Measurements from ENCODE around the gene CAMSAP1. TPM values are rescaled to one million over a fixed set of nuclear protein-coding genes. Genes with fewer than 3 reads are reported as not detected.

The CAMSAP1 gene
- total RNA-seq, 2 experiments from 2014 or later = 19.9 to 21.8 TPM

DNA sequence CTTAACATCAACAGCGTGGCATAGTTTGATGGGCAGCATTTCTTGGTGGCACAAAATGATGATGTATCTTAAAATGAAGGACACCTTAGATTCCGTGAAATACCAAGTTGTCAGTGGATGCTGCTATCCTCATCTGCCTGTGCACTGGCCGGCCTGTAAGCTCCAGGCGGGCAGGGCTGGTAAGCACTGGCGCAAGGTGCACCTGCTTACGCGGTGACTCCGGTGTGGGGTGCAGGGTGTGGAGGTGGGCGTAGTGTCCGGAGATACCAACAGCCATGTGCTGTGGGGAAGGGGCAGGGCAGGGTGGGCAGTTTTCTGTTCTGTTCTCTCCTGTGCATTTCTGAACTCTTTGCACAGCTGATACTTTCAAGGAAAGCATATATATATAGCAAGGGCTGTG, 103.9 kb downstream of the CAMSAP1 start:
- no peaks in the 10 kb centered on the region for H3K36me3 Mint-ChIP-seq
- no peak overlapping the region for H3K4me3 Mint-ChIP-seq
- H3K4me1 Mint-ChIP-seq = peaks cover 4% of the 10 kb centered on the region
- no peak for DNase-seq
- no peaks in the 10 kb centered on the region for H3K9me3 Mint-ChIP-seq
- H3K27ac Mint-ChIP-seq = peak overlapping the region; percentile 15
- H3K27me3 Mint-ChIP-seq = no peaks in the 10 kb centered on the region

DNA sequence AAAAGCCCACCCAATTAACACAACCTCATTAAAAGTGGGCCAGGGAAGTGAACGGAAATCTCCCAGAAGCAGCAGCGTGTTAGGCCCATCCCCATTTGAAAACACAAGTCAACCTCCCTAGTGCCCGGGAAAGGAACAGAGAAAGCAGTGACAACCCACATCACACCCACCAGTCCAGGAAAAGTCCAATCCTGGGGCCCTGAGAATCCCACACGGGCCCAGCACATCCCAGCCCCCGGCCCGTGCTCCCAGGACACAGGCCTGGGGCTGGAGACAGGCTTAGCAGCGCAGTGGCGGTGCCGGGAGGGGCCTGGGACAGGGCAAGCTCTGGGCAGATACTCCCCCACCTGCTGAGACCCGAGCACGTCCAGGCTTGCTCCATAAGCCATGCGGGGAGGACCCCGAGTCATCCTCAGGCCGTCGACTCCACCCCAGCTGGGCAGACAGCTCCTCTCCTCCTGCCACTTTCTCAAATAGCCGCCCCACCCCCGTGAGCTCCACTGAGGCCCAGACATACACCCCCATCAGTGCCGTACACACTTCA, 104.4 kb downstream of the CAMSAP1 start:
- Mint-ChIP-seq H3K4me1 (peaks cover 4% of the 10 kb centered on the region), H3K27me3 (no peaks in the 10 kb centered on the region), H3K27ac (peak overlapping the region; percentile 15), H3K9me3 (no peaks in the 10 kb centered on the region), H3K4me3 (no peak overlapping the region), H3K36me3 (no peaks in the 10 kb centered on the region)
- DNase-seq = no peak

DNA sequence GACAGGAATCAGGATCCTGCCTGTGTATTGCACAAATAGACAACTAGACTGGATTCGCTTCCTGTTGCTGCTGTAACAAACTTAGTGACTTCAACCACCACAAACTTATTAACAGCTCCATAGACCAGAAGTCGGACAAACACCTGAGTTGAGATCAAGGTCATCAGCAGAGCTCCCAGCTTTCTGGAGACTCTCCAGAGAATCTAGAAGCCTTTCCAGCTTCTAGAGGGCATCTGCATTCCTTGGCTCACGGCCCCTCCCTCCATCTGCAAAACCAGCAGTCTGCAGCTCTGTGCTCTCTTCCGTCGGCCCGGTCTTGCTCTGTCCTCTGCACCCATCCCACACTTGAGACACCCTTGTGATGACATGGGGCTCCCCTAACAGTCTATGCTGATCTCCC, 106.3 kb downstream of the CAMSAP1 start:
- H3K4me1 Mint-ChIP-seq = peaks cover 3% of the 10 kb centered on the region
- H3K4me3 Mint-ChIP-seq = no peak overlapping the region
- no peaks in the 10 kb centered on the region for H3K27me3 Mint-ChIP-seq
- no peaks in the 10 kb centered on the region for H3K36me3 Mint-ChIP-seq
- H3K9me3 Mint-ChIP-seq = no peaks in the 10 kb centered on the region
- no peak overlapping the region for H3K27ac Mint-ChIP-seq
- no peak for DNase-seq

DNA sequence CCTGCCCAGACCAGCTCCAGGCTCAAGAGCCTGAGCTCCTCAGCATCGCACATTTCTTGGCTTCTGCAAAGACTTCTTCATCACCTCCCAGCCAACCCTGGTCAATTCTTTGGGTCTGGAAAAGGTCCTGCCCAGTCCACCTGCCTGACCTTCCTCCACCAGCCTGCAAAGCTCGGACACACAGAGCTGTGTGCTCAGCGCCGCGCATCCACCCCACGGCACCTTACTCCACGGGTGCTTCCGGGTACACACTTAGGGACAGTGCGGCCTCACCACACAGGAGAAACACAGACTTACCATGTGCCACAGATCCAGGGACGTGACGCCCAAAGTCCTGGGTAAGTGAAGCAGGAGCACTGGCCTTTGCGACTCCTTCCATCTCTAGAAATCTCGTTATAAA, 108.1 kb downstream of the CAMSAP1 start:
- Mint-ChIP-seq H3K9me3 (no peaks in the 10 kb centered on the region), H3K27ac (no peak overlapping the region), H3K4me1 (no peaks in the 10 kb centered on the region), H3K27me3 (no peaks in the 10 kb centered on the region), H3K36me3 (no peaks in the 10 kb centered on the region), H3K4me3 (no peak overlapping the region)
- DNase-seq = no peak

DNA sequence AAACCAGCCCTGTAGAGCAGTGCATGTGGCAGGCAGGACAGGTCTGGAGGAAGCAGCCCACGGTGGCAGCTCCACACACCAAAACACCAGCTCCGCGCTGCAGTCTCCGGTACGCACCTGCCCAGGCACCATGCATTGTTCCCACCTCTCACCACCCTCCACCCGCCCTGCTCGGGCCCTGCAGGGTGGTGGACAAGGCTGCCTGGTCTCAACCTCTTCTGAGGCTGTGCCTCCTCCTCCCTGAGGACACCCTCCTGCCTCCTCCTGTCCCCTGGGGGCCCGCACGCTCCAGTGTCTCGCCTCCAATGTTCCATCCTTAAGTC, 109.1 kb downstream of the CAMSAP1 start:
- no peak overlapping the region for H3K4me3 Mint-ChIP-seq
- H3K27ac Mint-ChIP-seq = no peak overlapping the region

DNA sequence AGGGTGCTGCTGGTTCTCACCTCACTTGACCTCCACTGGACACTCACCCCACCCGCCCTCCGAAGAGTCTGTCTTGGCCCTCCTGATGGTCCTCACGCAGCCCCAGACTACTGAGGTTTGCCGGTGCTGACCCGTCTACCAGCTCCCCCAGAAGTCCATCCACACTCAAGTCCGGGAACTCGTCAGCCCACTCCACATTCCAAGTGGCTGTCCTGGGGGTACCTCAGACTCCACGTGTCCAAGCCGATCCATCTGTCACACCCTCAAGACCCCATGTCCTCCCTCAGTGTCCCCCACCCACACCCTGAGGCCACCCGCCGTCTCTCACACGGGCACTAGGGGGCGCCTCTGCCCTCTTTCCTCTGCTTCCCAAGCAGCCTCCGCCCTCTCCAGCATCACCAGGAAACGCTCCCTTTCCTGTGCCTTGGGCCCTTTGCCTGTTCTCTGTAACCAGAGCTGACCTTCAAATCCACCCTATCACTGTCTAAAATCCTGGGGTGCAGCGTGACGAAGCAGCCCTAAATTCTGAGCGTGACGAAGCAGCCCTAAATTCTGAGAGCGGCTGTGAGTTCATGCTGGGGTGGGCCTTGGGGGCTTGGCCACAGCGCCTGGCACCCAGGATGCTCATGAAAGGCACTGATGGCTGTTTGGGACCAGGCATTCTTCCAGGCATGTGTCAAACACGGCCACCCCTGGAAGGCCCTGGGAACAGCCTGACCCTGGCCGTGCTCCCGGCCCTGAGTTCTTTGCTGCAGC, 109.7 kb downstream of the CAMSAP1 start:
- Mint-ChIP-seq H3K9me3 (no peaks in the 10 kb centered on the region), H3K4me1 (no peaks in the 10 kb centered on the region), H3K4me3 (no peak overlapping the region), H3K27ac (no peak overlapping the region), H3K36me3 (no peaks in the 10 kb centered on the region), H3K27me3 (no peaks in the 10 kb centered on the region)
- peak; percentile 24 for DNase-seq

More for the DNA sequence above, 109.1 kb downstream of the CAMSAP1 start:
- no peaks in the 10 kb centered on the region for H3K36me3 Mint-ChIP-seq
- no peaks in the 10 kb centered on the region for H3K9me3 Mint-ChIP-seq
- H3K27me3 Mint-ChIP-seq = no peaks in the 10 kb centered on the region
- no peak for DNase-seq
- no peaks in the 10 kb centered on the region for H3K4me1 Mint-ChIP-seq

DNA sequence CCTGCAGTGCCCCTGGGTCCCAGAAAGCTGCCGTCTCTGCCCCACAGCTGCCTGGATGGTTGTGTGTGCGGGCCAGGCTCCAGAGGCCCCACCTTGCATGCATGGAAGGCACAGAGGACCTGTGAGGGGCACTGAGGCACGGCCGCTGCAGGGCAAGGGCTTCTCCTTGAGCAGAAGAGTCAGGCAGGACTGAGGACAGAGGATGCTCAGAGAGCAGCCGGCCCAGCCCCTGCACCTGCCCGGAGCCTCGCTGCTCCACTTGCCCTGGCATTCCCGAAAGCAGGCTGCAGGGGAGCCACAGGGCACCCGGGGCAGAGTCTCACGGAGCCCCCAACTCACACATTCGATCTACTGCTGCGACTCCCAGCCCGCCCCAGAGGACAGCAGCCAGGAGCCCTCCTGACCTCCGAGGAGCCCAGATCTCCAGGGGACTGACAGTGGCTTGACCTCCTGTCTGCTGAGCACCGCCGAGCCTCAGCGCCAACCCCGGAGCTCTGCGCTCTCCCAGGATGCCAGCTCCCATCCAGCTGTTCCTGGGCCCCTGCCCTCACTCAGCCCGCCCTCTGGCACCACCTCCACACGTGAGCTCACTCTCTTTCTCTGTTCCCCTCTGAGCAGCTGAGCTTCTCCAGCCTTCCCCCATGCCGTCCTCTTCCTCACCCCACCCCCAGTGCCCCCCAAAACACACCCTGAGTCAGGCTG, 110.4 kb downstream of the CAMSAP1 start:
- Mint-ChIP-seq H3K36me3 (no peaks in the 10 kb centered on the region), H3K4me1 (no peaks in the 10 kb centered on the region), H3K9me3 (no peaks in the 10 kb centered on the region), H3K4me3 (no peak overlapping the region), H3K27ac (no peak overlapping the region), H3K27me3 (no peaks in the 10 kb centered on the region)
- no peak for DNase-seq

DNA sequence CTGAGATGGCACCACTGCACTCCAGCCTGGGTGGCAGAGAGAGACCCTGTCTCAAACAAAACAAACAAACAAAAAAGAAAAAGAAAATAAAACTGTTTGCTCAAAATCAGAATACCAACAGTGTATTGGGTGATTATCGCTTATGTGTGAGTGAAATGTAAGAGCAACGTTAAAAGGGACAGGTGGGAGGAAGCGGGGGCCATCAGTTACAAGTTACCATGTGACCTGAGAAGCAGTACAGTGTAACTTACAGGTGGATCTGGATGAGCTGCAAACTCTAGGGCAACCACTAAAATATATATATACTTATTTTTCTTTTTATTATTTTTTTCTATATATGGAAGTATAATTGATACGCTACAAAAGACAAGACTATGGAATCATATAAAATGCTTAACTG, 112.0 kb downstream of the CAMSAP1 start:
- Mint-ChIP-seq H3K36me3 (no peaks in the 10 kb centered on the region), H3K27ac (no peak overlapping the region), H3K4me3 (no peak overlapping the region), H3K9me3 (no peaks in the 10 kb centered on the region), H3K27me3 (no peaks in the 10 kb centered on the region), H3K4me1 (no peaks in the 10 kb centered on the region)
- DNase-seq = no peak

DNA sequence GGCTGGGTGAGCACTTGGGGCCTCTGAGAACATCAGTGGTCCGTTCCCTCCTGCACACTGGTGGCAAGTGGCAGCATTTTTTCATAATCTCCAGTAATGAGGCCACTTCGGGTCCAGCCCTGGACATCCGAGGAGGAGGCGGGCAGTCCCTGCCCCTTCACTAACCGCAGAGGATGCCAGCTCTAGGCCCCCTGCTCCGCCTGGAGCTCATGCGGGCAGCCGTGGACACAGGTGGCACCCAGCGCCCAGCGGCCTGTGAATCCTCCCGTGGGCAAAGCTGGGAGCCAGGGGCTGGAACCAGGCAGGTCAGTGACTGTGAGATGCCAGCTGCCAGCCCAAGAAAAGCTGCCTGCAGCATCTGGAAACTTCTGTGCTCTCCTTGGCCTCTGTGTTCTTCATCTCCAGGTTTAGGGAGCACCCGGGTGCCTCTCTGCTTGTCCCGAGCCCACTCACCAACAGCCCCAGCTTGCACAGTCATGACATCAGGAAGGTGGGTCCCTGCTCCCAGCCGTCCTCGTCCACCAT, 112.9 kb downstream of the CAMSAP1 start:
- Mint-ChIP-seq H3K27me3 (no peaks in the 10 kb centered on the region), H3K4me1 (no peaks in the 10 kb centered on the region), H3K9me3 (no peaks in the 10 kb centered on the region), H3K4me3 (no peak overlapping the region), H3K36me3 (no peaks in the 10 kb centered on the region), H3K27ac (no peak overlapping the region)
- no peak for DNase-seq

DNA sequence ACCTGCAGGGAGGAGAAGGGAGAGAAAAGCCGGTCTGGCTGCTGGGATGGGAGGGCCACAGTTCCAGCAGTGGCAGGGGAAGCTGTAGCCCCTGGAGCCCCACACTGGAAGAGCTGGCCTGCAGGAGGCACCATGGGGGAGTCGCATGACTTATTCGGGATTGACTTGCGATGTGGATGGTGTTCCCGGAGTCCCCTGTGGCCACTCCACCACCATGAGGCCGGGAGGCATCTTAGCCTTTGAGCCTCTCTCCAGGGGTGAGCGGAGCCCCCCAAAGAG, 113.3 kb downstream of the CAMSAP1 start:
- H3K4me3 Mint-ChIP-seq = no peak overlapping the region
- H3K27ac Mint-ChIP-seq = no peak overlapping the region
- H3K27me3 Mint-ChIP-seq = no peaks in the 10 kb centered on the region
- DNase-seq = no peak
- no peaks in the 10 kb centered on the region for H3K4me1 Mint-ChIP-seq
- no peaks in the 10 kb centered on the region for H3K36me3 Mint-ChIP-seq
- no peaks in the 10 kb centered on the region for H3K9me3 Mint-ChIP-seq

DNA sequence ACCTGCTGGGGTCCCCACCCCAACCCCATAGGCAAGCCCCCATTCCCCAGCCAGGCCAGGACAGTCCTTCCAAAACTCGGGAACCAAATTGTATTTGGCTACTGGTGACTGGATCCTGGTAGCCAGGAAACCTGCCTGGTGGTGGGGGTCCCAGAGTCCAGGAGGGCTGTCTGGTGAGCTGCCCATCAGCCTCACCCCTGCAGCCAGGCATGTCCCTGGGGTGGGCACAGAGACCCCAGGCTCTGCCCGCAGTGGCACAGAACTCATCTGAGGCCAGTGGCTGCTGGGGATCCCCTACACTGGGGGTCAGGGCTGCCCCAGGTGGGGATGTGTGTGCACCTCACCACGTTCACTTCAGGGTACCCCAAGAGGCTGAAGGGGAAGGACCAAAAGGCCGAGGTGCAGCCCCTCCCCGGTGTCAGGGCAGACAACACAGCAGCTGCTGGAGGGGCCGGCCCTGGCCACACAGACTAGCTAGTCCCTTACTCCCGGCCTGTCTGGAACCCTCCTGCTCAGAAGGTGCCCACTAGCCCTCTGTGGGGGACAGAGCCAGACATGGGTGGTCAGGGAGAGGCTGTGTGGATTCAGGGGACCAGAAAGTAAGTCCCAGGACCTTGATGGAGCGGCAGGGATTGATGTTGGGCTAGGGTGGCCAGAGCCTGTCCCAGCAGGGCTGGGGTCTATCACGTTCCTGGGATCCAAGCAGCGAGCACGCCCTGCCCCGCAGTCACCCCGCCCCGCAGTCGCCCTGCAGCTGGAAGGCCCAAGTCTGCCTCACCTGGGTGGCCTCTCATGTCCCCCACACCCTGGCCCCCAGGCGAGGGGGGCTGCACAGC, 113.9 kb downstream of the CAMSAP1 start:
- Mint-ChIP-seq H3K27ac (no peak overlapping the region), H3K36me3 (no peaks in the 10 kb centered on the region), H3K9me3 (no peaks in the 10 kb centered on the region), H3K4me3 (no peak overlapping the region), H3K4me1 (no peaks in the 10 kb centered on the region), H3K27me3 (no peaks in the 10 kb centered on the region)
- DNase-seq = no peak

DNA sequence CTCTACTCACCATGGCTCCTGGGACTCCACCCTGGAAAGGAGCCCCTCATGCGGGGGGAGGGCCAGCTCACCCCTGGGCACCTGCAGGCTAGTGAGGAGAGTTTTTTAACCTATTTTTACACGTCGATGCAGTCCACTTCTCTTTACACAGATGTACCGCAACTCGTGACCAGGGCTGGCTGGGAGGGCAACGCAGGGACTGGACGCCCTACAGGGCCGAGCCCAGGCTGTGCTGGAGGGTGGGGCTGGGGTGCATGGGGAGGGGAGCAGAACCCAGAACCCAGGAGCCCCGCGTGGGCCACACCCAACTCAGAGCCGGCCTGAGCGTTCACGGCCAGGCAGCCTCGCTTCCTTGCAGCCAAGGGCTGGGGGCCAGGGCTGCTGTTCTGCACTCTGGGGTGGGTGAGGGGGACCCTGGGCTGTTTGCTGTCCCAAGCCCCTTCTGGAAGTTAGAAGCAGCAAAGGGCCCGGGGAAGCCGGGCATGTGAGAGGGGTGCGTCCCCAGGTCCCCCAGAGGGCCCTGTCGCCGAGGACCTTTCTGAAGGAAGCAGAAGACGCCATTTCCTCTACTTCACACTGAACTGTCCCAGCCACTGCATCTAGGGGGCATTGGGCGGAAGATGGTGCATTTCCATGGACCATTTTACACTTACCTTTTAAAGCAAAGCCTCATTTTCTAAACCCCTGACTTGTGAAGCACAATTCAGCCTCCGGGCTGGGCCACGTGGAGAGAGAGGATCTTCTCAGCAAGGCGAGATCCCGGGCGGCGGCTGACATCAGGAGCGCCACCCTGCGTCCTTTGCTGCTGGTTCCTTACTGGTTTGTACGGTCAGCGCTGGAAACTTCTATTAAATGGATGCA, 114.8 kb downstream of the CAMSAP1 start:
- H3K4me3 Mint-ChIP-seq = no peak overlapping the region
- H3K27me3 Mint-ChIP-seq = no peaks in the 10 kb centered on the region
- H3K4me1 Mint-ChIP-seq = no peaks in the 10 kb centered on the region

DNA sequence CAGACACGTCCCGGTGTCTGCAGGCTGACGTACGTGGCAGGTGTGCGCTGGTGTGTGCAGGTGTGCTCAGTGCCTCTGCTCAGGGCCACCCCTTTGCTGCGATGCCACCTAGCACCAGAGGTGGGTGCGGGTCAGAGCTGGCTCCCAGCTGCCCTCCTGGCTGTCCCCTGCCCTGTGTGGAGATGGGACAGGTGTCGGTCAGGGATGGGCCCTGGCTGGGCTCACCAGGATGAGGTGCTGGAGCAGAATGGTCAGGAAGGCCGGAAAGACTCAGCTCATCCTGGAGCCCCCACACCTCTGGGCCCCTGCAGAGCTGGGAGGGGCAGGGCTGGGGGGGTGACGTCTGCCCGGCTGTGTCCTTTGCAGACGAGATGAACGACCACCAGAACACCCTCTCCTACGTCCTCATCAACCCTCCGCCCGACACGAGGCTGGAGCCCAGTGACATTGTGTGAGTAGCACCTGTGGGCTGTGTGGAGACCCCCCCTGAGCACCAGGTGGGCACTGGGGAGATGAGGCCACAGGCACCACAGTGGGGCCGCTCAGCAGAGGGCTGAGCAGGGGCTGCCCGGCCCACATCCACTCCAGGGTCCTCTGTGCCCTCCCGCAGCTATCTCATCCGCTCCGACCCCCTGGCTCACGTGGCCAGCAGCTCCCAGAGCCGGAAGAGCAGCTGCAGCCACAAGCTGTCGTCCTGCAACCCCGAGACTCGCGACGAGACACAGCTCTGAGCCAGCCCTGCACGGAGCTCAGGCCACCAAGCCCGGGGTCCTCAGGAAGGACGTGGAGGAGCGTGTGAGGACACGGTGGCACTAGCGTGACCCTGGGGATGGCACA, 115.7 kb downstream of the CAMSAP1 start:
- DNase-seq = no peak
- no peaks in the 10 kb centered on the region for H3K4me1 Mint-ChIP-seq
- no peak overlapping the region for H3K4me3 Mint-ChIP-seq
- no peaks in the 10 kb centered on the region for H3K27me3 Mint-ChIP-seq
- H3K36me3 Mint-ChIP-seq = no peaks in the 10 kb centered on the region
- H3K27ac Mint-ChIP-seq = no peak overlapping the region
- no peaks in the 10 kb centered on the region for H3K9me3 Mint-ChIP-seq

More for the DNA sequence above, 114.8 kb downstream of the CAMSAP1 start:
- Mint-ChIP-seq H3K27ac (no peak overlapping the region), H3K9me3 (no peaks in the 10 kb centered on the region), H3K36me3 (no peaks in the 10 kb centered on the region)
- no peak for DNase-seq

DNA sequence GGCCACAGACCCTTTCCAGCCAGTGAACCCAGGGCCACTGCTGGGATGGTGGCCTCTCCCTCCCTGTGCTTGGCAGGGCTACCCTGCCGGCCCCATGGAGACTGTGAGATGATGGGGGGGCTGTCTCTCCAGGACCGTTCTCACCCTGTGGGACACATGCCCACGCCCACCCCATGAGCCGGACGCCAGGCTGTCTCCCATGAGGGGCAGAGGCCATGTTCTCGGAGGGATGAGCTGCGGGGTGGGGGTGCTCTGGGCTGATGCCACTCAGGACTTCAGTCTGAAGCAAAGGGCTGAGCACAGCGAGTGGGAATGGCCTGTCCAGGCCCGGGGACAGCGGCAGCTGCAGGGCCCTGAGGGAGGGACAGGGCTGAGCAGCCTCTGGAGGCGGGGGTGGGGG, 116.5 kb downstream of the CAMSAP1 start:
- no peak overlapping the region for H3K27ac Mint-ChIP-seq
- H3K4me1 Mint-ChIP-seq = no peaks in the 10 kb centered on the region
- no peak for DNase-seq
- no peaks in the 10 kb centered on the region for H3K27me3 Mint-ChIP-seq
- no peak overlapping the region for H3K4me3 Mint-ChIP-seq
- H3K36me3 Mint-ChIP-seq = no peaks in the 10 kb centered on the region
- H3K9me3 Mint-ChIP-seq = no peaks in the 10 kb centered on the region
